NCI-H345 treated with DMSO at 0.1 percent for 48 hours (cell line): Measurements from ENCODE around the gene C11orf98.
"Not testable (repeated sequence)": the region's sequence is repeated elsewhere in the genome, so short reads cannot be mapped to it uniquely, and the experiment has no call there.

ENCODE experiments used
- DNase-seq: peaks from one replicate; lab custom pipeline; 2025; ENCODE audit not compliant: unreplicated experiment; lab: John Stamatoyannopoulos, UW

C11orf98 gene

DNA sequence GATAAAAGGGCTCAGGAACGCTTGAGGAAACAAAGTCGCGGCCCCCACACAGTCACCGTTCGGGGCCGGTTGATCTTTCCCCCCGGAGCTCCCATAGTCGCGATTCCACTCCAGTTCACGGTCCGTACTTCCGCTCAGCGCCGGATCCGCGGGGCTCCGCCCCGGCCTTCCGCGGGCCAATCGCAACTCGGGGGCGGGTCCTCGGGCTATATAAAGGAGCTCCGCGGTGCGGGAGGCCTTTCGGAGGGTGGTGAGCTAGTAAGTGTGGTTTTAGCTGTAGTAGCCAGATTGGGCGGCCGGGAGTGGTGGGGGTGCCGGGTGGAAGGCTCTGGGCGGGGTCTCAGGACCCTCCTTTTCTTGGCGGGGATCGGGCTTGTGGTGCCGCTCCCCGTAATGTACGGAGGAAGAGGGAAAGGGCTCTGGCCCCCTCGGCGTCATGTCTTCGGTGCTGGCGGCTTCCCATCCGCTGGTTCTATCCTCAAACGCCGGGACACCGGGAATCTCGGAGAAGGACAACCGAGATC lies at the start of gene C11orf98, which contains the start of gene CSKMT:
TSS of gene C11orf98 (minus strand) at position 136 of the 524 bp plus-strand sequence. CDS start at position 95, 41 bp downstream.
TSS of gene CSKMT (plus strand) at position 238 of the 524 bp plus-strand sequence. CDS start 568 bp downstream, outside the sequence.
- peak; percentile 74 for DNase-seq

DNA sequence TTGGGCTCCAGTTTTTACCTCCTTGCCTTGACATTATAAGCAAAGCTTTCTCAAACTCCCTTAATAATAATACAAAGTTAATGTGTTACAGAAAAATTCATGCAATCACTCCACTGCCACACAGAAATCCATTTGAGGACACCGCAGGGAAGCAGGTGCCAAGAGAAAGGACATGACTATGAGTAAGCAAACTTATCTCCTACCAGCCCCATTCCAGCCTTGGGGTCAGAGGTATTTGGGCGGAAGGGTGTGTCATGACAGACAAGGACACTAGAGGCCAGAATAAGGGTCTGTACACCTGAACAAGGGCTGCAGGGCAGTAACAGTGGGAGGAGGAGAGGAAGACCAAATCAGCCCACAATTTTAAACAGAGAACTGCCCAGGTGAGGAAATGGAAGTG lies 48.3 kb upstream of the C11orf98 start:
- DNase-seq, result no peak

GRCh38 chr11:62712861-62713260 lies 47.9 kb upstream of the C11orf98 start:
- DNase-seq, result no peak

DNA sequence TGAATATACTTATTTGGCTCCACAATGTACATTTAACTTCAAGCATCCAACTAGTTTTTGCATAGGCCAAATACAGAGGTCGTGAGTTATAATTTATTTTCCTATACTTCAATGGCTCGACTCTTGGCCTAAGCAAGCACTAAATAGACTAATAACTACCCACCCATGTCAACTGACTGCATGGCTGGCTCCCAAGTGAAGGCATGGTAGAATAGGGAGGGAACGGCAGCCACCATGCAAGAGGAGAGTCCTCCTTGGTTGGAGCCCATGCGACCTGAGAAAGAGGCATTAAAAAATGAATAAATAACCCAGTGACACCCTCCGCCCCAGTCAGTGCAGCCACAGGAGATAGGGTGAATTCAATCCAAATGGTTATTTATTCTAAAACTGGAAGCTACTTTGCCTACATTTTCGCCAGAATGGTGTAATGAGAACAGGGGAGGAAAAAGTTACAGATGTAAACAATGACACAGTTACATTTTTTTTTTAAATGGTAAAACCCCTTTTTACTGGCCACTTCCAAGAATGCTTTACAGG lies 47.3 kb upstream of the C11orf98 start:
- DNase-seq, result no peak

DNA sequence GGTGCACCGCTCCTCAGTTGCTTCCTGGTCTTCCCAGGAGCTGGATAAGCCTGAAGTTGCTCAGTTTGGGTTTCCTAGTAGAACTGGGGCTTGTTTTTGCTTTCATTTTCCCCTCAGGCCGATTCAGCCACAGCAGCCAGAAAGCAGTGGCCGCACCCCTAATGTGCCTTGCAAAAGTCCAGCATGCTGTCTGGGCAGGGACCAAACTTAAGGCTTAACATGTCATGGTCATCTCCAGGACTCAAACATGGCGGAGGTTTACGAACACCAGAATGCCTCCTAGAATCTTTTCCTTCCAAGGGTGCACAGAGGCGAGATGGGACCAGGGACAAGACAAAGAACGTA lies 45.0 kb upstream of the C11orf98 start:
- DNase-seq, result no peak

DNA sequence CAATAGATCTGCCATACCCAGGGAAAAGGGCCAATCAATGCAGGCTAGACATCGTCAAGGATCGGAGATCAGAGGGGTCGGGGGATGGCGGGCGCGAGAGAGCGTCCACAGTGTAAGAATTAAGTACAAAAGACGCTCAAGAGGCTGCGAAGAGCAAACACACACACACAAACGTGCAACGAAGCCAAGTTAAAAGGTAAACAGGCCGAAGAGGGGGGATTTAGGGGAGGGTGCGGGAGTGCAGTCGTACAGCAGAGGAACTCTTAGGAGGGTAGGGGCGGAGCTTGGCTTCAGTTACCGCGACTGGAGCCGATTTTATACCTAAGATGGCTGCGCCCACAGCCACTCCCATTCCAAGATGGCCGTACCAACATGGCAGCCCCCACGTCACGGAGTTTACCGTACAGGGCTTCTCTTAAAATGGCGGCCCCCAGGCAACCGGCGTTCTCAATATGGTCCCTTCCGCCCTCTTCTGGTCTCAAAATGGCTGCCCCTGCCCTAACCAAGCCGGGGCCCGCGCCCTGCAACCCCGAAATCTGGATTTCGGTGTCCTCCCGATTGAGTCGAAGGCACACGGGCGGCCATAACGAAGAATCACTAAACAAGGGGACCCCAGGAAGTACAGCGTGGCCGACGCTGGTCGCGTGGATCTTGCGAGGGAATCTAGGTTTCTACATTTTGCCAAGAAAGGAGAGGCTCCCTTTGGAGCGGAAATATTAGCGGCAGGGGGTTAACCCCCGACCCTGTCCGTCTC lies 44.4 kb upstream of the C11orf98 start:
- peak; percentile 95 for DNase-seq

GRCh38 chr11:62708793-62709192 lies 43.8 kb upstream of the C11orf98 start:
- no peak for DNase-seq

- DNase-seq, result no peak
These were observed 43.4 kb upstream of the C11orf98 start for GRCh38 chr11:62708392-62708791.

GRCh38 chr11:62707277-62707861 lies 42.4 kb upstream of the C11orf98 start, which contains the start of the genes BSCL2 and GNG3:
BSCL2 (minus strand) TSS chr11:62707424; CDS start chr11:62707195, 229 bp downstream.
GNG3 (plus strand) TSS chr11:62707676; CDS start chr11:62708296, 620 bp downstream.
- no peak for DNase-seq

- DNase-seq, result no peak
These were observed 41.8 kb upstream of the C11orf98 start for GRCh38 chr11:62706850-62707247.

DNA sequence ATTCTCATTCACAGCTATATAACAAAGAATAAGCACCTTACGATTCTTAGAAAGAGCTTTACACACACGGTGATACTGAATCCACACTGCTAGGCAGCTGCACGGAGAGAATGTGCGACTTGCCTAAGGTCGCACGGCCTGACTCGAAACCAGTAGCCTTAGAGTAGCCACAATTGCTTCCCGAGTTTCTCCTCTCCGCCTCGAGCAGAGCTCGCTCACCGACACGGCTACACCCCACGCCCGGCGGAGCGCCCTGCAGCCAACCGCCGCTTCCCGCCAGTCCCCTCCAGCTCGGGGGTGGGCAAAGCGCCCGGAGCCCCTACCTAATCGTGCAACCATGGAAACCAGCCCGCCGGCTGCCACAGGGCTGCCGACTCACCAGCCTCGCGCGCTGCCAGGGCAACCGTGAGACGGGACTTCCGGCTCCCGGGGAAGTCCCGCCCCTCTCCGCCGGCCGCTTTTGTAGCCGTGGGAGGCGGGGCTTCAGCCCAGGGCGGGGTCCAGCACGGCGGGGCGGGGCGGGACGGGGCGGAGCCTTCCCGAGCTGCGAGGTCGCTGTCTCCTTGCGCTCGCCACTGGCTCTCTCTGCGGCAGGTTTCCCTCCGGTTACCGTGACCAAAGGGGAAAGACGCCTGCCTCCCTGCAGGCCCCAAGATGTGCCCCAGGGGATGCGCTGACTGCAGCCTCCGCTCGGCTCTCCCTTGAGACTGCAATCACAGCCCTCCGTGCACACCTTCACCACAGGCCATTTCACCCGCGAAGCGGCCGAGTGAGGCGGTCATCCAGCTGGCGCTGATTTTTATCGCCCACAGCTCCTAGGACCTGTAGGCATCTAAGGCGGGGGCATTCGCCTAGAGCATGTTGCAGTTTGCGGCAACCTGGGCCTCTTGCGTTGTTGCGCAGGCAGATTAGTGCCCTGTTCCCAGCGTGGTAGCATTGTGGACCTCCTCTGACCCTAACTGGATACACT lies 41.2 kb upstream of the C11orf98 start:
- peak; percentile 89 for DNase-seq

GRCh38 chr11:62705413-62705812 lies 40.4 kb upstream of the C11orf98 start:
- DNase-seq, result no peak

- not testable (repeated sequence) for DNase-seq
These were observed 38.9 kb upstream of the C11orf98 start for GRCh38 chr11:62703921-62704320.

DNA sequence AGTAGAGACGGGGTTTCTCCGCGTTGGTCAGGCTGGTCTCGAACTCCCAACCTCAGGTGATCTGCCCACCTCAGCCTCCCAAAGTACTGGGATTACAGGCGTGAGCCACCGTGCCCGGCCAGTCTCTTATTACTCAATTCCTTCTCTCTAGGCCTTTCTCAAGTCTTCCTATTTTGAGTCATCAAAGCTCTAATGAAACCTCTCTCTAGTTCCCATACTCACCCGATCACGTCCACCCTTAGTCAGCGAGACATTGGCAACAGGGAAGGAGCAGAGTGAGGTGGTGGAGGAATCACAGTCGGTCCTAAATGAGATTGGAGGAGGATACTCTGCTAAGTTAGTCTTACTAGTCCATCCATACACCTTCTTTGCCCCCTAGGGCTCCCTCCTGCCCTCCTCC lies 37.2 kb upstream of the C11orf98 start:
- DNase-seq, result no peak

GRCh38 chr11:62694455-62695167 lies 29.6 kb upstream of the C11orf98 start:
- DNase-seq, result peak; percentile 9

GRCh38 chr11:62693624-62694023 lies 28.6 kb upstream of the C11orf98 start:
- not testable (repeated sequence) for DNase-seq

- DNase-seq, result no peak
These were observed 24.6 kb upstream of the C11orf98 start, which contains the start of gene LRRN4CL for GRCh38 chr11:62689421-62690183. LRRN4CL (minus strand) TSS chr11:62689530; CDS start chr11:62688508, 1,022 bp downstream.

GRCh38 chr11:62688491-62688890 lies 23.5 kb upstream of the C11orf98 start:
- no peak for DNase-seq
